ENCODE data around the gene LIMS2.

The LIMS2 gene

GRCh38 chr2:127605691-127606263, 69.6 kb downstream of the LIMS2 start:
- ATAC-seq, result no peak

DNA sequence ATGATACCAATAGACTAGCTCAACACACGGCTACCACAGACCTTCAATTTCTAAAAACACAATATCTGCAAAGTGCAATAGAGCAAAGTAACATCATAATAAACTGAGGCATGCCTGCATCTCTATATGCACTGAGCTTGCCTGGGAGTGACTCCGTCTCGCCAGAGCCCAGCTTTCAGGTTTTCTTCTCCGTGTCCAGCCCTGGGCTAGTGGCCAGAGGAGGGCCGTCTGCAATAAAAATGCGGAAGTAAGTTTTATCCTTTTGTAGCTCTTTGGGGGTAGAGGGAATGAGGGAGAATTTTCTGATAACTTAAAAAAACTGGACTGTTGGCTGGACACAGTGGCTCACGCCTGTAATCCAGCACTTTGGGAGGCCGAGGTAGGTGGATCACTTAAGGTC, 70.3 kb downstream of the LIMS2 start:
- ATAC-seq, result no peak
- TF ChIP-seq SNAI2 (CRISPR knock-in tag; IDR thresholded peaks at IDR 0.05) (no peak), TOX (CRISPR knock-in tag; IDR thresholded peaks at IDR 0.05; ENCODE audit: borderline replicate concordance) (no peak), ISL1 (CRISPR knock-in tag; IDR thresholded peaks at IDR 0.05) (no peak), PATZ1 (CRISPR knock-in tag; IDR thresholded peaks at IDR 0.05; ENCODE audit: borderline replicate concordance) (no peak), ZC3H10 (CRISPR knock-in tag; IDR thresholded peaks at IDR 0.05) (no peak), TSHZ2 (CRISPR knock-in tag; IDR thresholded peaks at IDR 0.05) (no peak)
- TF ChIP-seq, protein P1, sequence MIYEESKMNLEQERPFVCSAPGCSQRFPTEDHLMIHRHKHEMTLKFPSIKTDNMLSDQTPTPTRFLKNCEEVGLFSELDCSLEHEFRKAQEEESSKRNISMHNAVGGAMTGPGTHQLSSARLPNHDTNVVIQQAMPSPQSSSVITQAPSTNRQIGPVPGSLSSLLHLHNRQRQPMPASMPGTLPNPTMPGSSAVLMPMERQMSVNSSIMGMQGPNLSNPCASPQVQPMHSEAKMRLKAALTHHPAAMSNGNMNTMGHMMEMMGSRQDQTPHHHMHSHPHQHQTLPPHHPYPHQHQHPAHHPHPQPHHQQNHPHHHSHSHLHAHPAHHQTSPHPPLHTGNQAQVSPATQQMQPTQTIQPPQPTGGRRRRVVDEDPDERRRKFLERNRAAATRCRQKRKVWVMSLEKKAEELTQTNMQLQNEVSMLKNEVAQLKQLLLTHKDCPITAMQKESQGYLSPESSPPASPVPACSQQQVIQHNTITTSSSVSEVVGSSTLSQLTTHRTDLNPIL (CRISPR knock-in tag; IDR thresholded peaks at IDR 0.05; ENCODE audit: low read depth), result no peak
- TF ChIP-seq, protein P2, sequence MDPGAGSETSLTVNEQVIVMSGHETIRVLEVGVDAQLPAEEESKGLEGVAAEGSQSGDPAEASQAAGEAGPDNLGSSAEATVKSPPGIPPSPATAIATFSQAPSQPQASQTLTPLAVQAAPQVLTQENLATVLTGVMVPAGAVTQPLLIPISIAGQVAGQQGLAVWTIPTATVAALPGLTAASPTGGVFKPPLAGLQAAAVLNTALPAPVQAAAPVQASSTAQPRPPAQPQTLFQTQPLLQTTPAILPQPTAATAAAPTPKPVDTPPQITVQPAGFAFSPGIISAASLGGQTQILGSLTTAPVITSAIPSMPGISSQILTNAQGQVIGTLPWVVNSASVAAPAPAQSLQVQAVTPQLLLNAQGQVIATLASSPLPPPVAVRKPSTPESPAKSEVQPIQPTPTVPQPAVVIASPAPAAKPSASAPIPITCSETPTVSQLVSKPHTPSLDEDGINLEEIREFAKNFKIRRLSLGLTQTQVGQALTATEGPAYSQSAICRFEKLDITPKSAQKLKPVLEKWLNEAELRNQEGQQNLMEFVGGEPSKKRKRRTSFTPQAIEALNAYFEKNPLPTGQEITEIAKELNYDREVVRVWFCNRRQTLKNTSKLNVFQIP (CRISPR knock-in tag; IDR thresholded peaks at IDR 0.05; ENCODE audit: borderline replicate concordance, low read depth), result no peak

More at GRCh38 chr2:127605691-127606263, 69.6 kb downstream of the LIMS2 start:
- TF ChIP-seq ZNF70 (CRISPR knock-in tag; IDR thresholded peaks at IDR 0.05) (no peak), ARNTL (CRISPR knock-in tag; IDR thresholded peaks at IDR 0.05; ENCODE audit: borderline replicate concordance, low read depth) (no peak), PPARA (CRISPR knock-in tag; IDR thresholded peaks at IDR 0.05; ENCODE audit: borderline replicate concordance) (no peak), ZFP3 (CRISPR knock-in tag; IDR thresholded peaks at IDR 0.05) (no peak), ZFP30 (CRISPR knock-in tag; IDR thresholded peaks at IDR 0.05) (no peak), PATZ1 (CRISPR knock-in tag; IDR thresholded peaks at IDR 0.05; ENCODE audit: borderline replicate concordance) (no peak), ZNF565 (CRISPR knock-in tag; conservative IDR thresholded peaks at IDR 0.05; ENCODE audit: low read depth) (no peak), ESRRG (CRISPR knock-in tag; IDR thresholded peaks at IDR 0.05) (no peak), ISL1 (CRISPR knock-in tag; IDR thresholded peaks at IDR 0.05) (no peak), ZC3H10 (CRISPR knock-in tag; IDR thresholded peaks at IDR 0.05) (no peak), TSHZ2 (CRISPR knock-in tag; IDR thresholded peaks at IDR 0.05) (no peak), CSDC2 (CRISPR knock-in tag; IDR thresholded peaks at IDR 0.05) (no peak), CSRNP3 (CRISPR knock-in tag; IDR thresholded peaks at IDR 0.05) (no peak)
- TF ChIP-seq, protein P2 (CRISPR knock-in tag; IDR thresholded peaks at IDR 0.05; ENCODE audit: borderline replicate concordance, low read depth), result no peak
